ENCODE measurements around the gene PPM1F. TPM values are rescaled to one million over a fixed set of nuclear protein-coding genes. Genes with fewer than 3 reads are reported as not detected.

PPM1F gene, protein sequence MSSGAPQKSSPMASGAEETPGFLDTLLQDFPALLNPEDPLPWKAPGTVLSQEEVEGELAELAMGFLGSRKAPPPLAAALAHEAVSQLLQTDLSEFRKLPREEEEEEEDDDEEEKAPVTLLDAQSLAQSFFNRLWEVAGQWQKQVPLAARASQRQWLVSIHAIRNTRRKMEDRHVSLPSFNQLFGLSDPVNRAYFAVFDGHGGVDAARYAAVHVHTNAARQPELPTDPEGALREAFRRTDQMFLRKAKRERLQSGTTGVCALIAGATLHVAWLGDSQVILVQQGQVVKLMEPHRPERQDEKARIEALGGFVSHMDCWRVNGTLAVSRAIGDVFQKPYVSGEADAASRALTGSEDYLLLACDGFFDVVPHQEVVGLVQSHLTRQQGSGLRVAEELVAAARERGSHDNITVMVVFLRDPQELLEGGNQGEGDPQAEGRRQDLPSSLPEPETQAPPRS
- total RNA-seq = 10 to 100 TPM; 22.9 to 78.0 (median 36.8) TPM

DNA sequence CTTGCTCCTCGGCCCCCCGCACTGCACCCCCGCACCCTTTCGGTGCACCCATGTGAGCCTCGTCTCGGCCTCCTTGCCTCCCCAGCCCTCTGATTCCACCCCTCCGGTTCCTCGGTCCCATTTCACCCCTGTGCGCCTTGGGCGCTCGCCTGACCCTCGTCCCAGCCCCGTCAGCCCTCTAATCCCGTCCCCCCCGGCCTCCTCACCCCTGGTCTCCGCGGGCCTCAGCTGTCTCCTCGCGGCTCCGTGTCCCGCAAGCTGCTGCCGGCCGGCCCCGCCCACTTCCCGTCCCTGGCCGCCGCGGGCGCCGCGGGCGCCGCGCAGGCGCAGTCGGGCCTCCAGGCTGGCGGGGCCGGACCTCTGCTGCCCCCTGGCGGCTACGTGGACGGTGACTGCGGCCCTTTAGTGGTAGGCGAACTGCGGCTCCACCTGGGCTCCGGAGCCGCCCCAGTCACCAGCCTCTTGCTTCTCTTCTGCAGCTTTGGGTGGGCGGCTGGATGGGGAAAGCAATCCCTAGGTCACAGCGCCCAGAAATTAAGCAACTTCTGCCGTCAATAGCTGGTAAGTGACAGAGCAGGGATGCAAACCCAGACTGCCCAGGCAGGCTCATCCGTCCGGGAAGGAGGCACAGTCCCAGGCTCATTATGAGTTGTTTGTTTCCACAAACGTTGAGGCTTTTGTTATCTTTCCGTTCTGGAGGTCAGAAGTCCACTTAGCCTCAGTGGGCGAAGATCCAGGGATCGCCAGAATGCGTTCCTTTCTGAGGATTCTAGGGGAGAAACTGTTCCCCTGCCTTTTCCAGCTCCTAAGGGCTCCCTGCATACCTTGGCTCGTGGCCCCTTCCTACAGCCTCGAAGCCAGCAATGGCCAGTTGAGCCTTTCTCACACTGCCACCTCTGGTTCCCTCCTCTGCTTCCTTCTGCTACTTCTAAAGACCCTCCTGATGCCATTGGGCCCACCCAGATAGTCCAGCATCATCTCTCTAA is at the start of gene PPM1F:
Gene PPM1F (minus strand): TSS at position 263 of the 986 bp plus-strand sequence. CDS start 6,800 bp downstream, outside the sequence.
- peaks cover 0 to 3% of the 10 kb centered on the region in 2 donors for H3K36me3 ChIP-seq
- H3K27me3 ChIP-seq = no peaks in the 10 kb centered on the region
- peak within 1 kb of the TSS; percentile 56 to 78 for H3K4me3 ChIP-seq
- H3K27ac ChIP-seq = peak within 1 kb of the TSS in 3 of 4 donors; percentile 75 to 83 (median 80)
- TF ChIP-seq POLR2AphosphoS5 (IDR thresholded peaks at IDR 0.05) (no peak), POLR2A (IDR thresholded peaks at IDR 0.05) (peak; percentile 15 to 43), EP300 (IDR thresholded peaks at IDR 0.05) (no peak)
- TF ChIP-seq, protein P1, sequence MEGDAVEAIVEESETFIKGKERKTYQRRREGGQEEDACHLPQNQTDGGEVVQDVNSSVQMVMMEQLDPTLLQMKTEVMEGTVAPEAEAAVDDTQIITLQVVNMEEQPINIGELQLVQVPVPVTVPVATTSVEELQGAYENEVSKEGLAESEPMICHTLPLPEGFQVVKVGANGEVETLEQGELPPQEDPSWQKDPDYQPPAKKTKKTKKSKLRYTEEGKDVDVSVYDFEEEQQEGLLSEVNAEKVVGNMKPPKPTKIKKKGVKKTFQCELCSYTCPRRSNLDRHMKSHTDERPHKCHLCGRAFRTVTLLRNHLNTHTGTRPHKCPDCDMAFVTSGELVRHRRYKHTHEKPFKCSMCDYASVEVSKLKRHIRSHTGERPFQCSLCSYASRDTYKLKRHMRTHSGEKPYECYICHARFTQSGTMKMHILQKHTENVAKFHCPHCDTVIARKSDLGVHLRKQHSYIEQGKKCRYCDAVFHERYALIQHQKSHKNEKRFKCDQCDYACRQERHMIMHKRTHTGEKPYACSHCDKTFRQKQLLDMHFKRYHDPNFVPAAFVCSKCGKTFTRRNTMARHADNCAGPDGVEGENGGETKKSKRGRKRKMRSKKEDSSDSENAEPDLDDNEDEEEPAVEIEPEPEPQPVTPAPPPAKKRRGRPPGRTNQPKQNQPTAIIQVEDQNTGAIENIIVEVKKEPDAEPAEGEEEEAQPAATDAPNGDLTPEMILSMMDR (IDR thresholded peaks at IDR 0.05) = peak in 3 of 4 experiments; percentile 93 to 99 (median 97)
- H3K4me1 ChIP-seq = peaks cover 0 to 49% (median 20%) of the 10 kb centered on the region in 3 donors
- 34 to 45% methylated on average over 14 to 16 of the region's 58 CpGs for WGBS, 2 donors (ENCODE audit: low coverage in 1 of 2)
- no peaks in the 10 kb centered on the region for H3K9me3 ChIP-seq
- peak; percentile 90 for ATAC-seq

DNA sequence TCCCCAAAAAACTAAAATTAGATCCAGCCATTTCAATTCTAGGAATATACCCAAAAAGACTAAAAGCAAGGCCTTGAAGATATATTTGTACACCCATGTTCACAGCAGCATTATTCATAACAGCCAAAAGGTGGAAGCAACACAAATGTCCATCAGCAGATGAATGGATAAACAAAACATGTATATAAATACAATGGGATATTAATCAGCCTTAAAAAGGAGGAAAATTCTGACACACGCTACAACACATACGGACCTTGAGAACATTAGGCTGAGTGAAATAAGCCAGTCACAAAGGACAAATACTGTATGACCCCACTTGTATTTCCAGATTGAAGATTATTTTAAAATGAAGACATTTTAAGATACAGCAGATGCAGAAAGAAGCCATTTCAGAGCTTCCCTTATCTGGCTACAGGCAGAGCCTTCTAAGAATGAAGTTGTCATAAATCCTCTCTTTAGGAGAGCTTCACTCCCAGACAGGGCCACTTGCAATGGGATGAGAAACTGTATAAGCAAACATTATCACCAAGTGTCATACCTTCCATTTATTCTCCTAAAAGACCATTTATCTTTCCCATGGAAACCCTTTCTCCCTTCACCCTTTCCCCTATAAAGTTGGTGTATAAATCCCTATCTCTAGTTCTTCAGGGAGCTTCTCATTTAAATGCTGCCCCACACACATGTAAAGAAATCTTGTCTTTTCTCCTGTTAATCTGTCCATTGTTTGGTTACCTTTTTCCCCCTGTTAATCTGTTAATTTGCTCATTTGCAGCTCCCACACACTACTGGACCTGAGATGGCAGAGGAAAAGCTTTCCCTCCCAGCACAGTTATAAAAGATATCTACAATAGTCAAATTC is 49.2 kb upstream of the PPM1F start:
- no peaks in the 10 kb centered on the region for H3K36me3 ChIP-seq
- no peak for TF ChIP-seq POLR2A (IDR thresholded peaks at IDR 0.05)
- TF ChIP-seq, protein P1 (IDR thresholded peaks at IDR 0.05) = no peak
- TF ChIP-seq EP300 (IDR thresholded peaks at IDR 0.05) = no peak
- no peak for TF ChIP-seq POLR2AphosphoS5 (IDR thresholded peaks at IDR 0.05)
- H3K4me3 ChIP-seq = no peak overlapping the region
- H3K9me3 ChIP-seq = no peaks in the 10 kb centered on the region
- no peaks in the 10 kb centered on the region for H3K4me1 ChIP-seq
- ATAC-seq = no peak
- peaks cover 8% of the 10 kb centered on the region for H3K27me3 ChIP-seq
- H3K27ac ChIP-seq = no peak overlapping the region
- 44 to 45% methylated on average over 2 of the region's 2 CpGs for WGBS, 2 donors (ENCODE audit: low coverage in 1 of 2)

DNA sequence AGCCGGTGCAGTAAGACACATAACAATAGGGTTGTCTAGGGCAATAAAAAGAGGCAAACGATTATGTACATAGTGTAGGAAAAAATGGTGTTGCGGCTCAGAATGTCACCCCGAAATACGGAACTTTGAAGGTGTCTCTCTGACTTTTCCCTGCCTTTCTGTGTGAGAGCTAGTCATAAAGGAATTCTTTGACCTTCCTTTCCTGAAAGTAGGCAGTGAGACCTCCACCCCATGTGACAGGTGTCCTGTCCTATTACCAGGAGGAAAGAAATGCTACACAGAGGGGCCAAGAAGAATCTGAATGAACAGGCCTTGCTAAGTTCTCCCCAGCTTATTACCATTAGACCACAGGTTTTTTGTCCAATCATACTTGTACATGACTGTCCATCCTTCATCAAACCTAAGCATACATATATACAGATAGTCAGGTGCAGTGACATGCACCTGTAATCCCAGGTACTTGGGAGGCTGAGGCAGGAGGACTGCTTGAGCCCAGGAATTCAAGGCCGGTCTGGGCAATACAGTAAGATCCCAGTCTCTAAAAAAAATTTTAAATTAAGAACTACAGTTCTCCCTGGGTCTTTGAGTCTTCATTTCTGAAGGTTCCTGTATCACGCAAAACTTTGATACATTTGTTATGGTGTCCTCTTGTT is 46.1 kb upstream of the PPM1F start:
- WGBS, 2 donors (ENCODE audit: low coverage in 1 of 2) = 79 to 90% methylated on average over 7 of the region's 7 CpGs
- Histone ChIP-seq H3K4me1 (no peaks in the 10 kb centered on the region), H3K4me3 (no peak overlapping the region), H3K27ac (no peak overlapping the region), H3K27me3 (peaks cover 8% of the 10 kb centered on the region), H3K9me3 (no peaks in the 10 kb centered on the region), H3K36me3 (no peaks in the 10 kb centered on the region)
- no peak for TF ChIP-seq POLR2A (IDR thresholded peaks at IDR 0.05)
- TF ChIP-seq, protein P1 (IDR thresholded peaks at IDR 0.05) = no peak
- TF ChIP-seq EP300 (IDR thresholded peaks at IDR 0.05) = no peak
- no peak for TF ChIP-seq POLR2AphosphoS5 (IDR thresholded peaks at IDR 0.05)
- ATAC-seq = no peak

DNA sequence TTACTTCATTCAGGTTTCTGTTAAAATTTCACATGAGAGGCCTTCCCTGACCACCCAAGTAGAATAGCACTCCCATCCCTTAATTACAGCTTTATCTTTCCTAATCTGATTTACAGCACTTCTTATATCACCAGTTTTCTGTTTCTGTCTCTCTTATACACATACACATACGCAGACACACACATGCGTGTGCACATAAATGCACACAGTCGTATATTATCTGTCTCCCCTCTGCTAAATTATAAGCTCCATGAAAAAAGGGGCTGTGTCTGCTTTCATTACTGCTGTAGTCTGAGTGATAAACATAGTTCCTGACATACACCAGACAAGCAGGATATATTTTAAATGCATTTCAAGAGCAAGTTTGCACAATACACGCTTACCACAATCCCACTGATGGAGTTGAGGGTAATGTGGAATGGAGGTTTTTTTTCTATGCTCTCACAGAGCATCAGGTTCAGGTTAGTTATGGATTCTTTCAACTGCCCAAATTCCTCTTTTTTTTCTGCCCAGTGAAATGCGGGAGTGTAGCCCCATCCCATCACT is 43.6 kb upstream of the PPM1F start:
- peaks cover 18% of the 10 kb centered on the region for H3K27me3 ChIP-seq
- WGBS, 2 donors (ENCODE audit: low coverage in 1 of 2) = 43 to 63% methylated on average over 5 of the region's 5 CpGs
- no peak overlapping the region for H3K27ac ChIP-seq
- TF ChIP-seq POLR2AphosphoS5 (IDR thresholded peaks at IDR 0.05) (no peak), EP300 (IDR thresholded peaks at IDR 0.05) (no peak), POLR2A (IDR thresholded peaks at IDR 0.05) (no peak)
- TF ChIP-seq, protein P1 (IDR thresholded peaks at IDR 0.05) = no peak
- no peaks in the 10 kb centered on the region for H3K4me1 ChIP-seq
- no peak overlapping the region for H3K4me3 ChIP-seq
- no peaks in the 10 kb centered on the region for H3K9me3 ChIP-seq
- ATAC-seq = no peak
- no peaks in the 10 kb centered on the region for H3K36me3 ChIP-seq
